GM21529 (cell line): Measurements from ENCODE around the gene NR1D1.
A peak's percentile ranks its signal among the peaks of the same experiment; 100 is the strongest.

Experiments
- ATAC-seq: cut with Tn5 transposase; IDR thresholded peaks from one replicate; pipeline ENCODE4 v1.9.1; 2021; ENCODE audit not compliant: unreplicated experiment

The NR1D1 gene

DNA sequence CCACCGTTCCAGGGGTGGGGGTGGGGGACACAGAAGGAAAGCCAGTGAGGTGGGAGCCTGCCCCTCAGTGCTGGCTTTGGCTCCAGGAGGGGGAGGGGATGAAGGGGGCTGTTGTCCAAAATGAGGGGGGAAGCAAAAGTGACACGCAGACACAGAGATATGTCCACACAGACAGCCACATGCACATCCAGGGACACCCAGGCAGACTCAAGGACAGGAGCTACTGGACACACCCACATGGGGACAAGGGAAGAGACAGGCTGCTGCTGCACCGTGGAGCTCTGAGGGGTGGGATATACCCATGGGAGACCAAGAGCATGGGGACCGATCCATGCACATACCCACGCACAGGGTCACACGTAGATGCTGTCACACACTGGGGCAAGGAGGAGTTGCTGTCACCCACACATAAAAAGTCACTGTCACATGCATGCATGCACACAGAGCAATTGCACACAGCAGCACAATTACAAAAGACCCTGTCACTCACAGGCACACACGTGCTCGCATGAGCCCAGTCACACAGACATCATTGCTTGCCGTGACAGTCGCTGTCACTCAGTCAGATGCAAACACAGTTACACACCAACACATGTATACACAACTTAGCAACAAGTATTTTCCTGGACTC, 36.4 kb downstream of the NR1D1 start:
- ATAC-seq = no peak

DNA sequence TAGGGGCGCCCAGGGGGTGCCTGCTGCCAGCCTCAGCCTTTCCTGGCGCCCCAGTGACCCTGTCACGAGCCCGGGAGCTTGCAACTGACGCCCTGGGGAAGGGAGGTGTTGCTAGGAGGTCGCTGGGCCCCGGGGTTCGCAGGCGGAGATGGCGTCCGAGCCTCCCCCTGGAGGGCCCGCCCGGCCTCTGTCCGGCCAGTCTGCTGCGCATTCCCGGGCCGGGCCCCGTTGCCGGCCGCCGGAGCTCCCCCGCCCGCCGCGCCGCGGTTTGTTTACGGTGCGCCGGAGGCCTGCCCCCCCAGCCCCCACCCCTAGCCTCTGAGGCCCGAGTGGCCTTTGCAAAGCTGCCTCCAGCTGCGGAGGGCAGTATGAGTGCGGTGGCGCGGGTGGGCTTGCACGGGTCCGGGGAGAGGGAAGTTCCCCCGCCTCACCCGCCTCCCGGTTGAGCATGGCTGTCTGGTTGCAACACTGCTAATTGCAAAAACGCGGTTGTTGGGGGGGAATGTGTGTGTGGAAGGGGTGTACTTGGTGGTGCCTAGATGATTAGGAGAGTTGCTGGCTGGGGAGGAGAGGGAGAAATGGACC, 37.1 kb downstream of the NR1D1 start:
- peak; percentile 35 for ATAC-seq

DNA sequence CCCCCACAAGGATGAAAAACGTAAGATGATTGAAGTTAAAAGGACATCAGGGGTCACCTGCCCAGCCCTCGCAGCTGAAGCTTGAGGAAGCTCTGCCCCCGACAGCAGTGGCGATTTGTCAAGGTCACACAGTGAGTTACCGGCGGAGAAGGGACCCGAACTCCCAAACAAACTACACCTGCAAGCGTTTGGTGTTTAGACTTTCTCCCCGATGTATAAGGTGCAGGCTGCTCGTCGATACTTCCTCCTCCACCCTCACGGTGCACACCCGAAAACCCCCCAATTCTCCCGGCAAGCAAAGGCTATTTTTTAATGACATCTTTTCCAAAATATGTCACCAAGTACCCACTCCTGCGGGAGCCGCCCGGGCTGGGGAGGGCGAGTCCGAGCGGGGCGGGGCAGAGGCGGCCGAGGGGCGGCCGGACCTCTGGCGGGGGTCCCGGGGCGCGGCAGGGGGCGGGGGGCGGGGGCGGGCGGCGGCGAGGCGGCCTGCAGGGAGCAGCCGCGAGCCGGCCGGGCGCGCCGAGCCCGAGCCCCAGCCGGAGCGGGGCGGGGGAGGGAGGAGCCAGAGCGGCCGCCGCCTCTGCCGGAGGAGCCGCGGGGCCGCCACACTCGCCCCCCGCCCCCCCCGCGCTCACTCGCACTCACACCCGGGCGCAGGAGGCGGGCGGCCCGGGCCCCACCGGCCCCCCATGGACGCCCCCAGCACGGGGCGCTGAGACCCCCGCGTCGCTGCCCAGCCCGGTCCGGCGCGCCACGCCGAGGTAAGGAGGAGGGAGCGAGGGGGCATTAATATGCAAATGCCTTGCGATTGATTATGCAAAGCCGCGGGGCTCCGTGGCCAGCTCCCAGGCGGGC, 37.8 kb downstream of the NR1D1 start, which contains the start of gene THRA:
THRA (plus strand) TSS at position 637 of the 858 bp plus-strand sequence. CDS start 11,524 bp downstream, outside the sequence.
- peak; percentile 68 for ATAC-seq

DNA sequence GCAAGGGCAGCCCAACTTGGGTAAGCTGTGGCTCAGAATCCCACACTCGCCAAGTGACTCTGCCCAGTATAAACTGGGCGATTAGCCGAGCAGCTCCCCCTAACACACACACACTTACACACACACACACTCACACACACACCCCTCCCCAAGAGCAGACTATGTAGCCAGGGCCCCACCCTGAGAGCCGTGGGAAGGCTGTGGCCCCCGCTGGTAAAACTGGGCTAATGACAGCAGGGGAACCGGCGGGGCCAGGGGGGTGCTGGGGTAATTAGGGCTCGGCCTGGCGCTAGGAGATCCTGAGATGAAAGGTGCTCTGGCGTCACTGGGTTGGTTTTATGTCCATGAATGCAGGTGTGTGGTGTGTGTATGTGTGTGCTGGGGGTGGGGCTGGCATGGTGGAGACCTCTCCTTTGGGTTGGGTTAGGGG, 38.8 kb downstream of the NR1D1 start:
- ATAC-seq = no peak

DNA sequence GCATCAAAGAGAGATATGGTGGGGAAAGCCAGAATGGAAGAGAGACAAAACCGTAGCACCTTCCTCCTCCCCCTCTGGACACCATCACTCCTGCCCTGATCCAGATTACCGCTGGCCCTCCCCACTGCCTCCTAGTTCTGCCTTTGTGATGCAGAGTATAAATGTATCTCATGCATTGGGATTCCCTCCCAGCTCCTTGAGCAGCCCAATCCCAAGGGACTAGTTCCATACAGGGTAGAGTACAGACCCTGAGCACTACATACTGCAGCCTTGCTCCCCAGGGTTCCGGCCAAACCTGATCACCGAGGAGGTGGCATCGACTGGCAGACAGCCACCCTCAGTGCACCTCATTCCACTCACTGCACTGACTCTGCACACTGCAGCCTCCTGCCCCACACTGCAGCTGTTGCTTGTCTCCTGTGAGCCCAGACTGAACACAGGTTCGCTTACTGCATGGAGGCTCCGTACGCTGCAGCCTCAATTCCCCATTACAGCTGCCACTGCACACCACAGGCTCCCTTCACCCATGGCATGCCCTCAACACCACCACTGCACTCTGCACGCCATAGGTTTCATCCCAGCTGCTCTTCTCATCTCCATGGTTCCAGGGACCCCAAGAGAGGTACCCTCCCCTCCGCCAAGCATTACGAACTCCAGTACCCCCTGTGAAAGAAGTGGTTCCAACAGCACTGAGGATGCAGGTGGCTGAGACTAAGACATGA, 39.3 kb downstream of the NR1D1 start:
- ATAC-seq = no peak

DNA sequence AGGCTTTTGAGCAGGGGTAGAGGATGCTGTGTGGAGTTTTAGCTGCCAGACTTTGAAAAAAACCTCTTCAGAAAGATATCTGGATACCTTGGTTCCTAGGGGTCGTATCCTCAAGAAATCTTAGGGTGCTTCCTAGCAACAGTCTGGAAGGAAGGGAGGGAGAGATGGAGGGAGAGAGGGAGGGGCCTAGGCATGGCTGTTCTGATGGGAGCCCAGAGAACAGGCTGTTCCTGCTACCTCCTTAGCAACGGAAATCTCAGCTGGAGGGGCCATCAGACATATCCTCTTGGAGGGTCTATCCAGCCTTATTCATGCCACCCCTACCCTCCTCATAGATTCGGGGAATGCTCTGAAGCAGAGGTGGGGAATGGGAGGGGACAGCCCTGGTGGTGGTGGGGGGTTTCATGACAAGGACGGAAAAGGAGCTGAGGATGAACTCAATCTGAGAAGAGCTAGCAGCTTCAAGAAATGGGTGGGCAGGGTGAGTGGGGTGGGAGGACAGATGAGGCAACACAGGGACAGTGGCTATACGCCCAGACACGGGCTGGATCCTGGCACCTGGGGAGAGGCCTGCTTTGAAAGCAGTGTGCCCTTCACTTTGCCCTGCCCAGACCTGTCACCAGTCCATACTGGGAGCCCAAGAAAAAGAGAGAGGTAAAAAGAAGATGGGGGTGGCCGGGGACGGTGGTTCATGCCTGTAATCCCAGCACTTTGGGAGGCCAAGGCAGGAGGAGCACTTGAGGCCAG, 40.5 kb downstream of the NR1D1 start:
- ATAC-seq = no peak

DNA sequence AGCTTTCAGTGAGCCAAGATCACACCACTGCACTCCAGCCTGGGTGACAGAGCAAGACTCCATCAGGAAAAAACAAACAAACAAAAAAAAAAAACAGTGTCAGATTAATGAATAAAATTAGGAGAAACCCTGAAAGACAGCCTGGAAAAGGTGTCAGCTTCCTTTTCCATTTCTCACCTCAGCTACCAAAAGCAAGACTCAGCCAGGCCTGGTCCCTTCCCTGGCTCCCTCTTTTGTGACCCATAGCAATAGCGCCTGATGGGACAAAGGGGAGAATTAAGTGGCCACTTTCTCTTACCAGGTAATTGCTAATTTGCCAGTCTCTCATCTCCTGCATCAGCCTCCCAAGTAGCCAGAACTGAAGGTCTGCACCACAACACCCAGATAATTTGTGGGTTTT, 41.5 kb downstream of the NR1D1 start:
- no peak for ATAC-seq

DNA sequence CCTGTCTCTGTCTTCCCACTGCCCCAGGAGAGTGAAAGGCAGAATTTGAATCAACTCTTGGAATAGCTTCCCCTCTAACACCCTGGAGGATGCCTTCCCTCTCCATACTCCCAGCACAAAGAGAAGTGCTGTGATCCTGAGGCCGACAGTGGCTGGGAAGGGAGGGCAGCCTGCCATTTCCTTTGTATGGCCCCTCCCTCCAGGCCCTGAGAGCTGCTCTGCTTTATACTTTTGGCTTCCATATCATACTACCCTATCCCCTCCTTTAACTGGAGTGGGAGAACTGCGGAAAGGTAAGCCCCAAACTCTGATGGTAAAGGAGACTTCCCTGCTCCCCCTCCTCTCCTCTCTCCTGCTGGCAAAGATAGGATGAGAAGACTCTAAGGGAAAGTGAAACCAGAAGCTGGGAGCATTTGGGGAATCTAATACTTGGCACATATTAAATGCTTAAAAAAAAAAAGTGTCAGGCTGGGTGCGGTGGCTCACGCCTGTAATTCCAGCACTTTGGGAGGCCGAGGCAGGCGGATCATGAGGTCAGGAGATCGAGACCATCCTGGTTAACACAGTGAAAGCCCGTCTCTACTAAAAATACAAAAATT, 42.1 kb downstream of the NR1D1 start:
- no peak for ATAC-seq

DNA sequence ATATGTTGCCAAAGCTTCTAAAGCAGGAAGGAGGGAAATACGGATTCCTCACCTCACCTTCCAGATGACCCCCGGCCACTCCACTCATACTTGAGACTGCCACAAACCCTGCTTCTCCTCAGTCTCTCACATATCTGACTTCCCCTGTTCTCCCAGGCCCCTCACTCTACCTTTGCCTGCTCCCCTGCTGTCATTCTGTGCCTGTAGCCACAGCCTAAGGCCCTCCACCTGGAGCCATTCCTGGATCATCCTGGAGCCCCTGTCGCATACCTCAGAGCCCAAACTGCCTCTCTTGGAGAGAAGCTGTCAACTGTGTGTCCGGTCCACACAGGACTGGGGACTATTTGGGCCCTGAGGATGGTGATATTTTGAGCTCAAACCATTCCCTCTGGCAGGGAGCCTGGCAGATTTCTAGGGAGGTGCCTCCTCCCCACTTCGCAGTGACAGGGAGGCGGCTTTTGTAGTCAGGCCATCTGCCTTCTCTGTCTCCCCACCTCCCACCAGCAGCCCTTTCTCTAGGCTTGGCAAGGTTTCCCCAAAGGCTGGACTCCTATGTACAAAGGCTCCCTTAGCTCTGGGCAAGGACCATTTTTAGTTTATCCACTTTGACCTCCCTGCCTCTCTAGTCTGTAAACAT, 43.9 kb downstream of the NR1D1 start:
- ATAC-seq = no peak
